Measurements from ENCODE around the gene BBS10. TPM values are rescaled to one million over a fixed set of nuclear protein-coding genes. Genes with fewer than 3 reads are reported as not detected.
"Not testable (repeated sequence)": the region's sequence is repeated elsewhere in the genome, so short reads cannot be mapped to it uniquely, and the experiment has no call there.

BBS10 gene
- total RNA-seq, 4 donors from 2014 or later: 10.4 to 21.6 (median 17.9) TPM

GRCh38 chr12:76374386-76375020 is 26.3 kb upstream of the BBS10 start:
- Histone ChIP-seq H3K4me1 (no peaks in the 10 kb centered on the region), H3K36me3 (peaks cover 0 to 79% (median 50%) of the 10 kb centered on the region in 4 donors), H3K9me3 (no peaks in the 10 kb centered on the region), H3K27me3 (no peaks in the 10 kb centered on the region), H3K4me3 (no peak overlapping the region), H3K27ac (replicated peaks in 1 of 4) (no peak overlapping the region)
- TF ChIP-seq POLR2A (IDR thresholded peaks at IDR 0.05; ENCODE audit: low read depth): no peak
- no peak for TF ChIP-seq EP300 (IDR thresholded peaks at IDR 0.05)
- no peak for TF ChIP-seq POLR2AphosphoS5 (IDR thresholded peaks at IDR 0.05)
- TF ChIP-seq CTCF (IDR thresholded peaks at IDR 0.05): no peak
- no peak for DNase-seq (ENCODE audit: extremely low spot score)
- WGBS: 89% methylated on average over 1 of the region's 1 CpG
- intact Hi-C loops (cut with DNase I): no loop called here

GRCh38 chr12:76368230-76368629 is 20.0 kb upstream of the BBS10 start:
- 100% methylated on average over 1 of the region's 1 CpG for WGBS
- Histone ChIP-seq H3K4me1 (no peaks in the 10 kb centered on the region), H3K9me3 (peaks cover 0 to 6% (median 0%) of the 10 kb centered on the region in 4 donors), H3K4me3 (no peak overlapping the region), H3K27me3 (no peaks in the 10 kb centered on the region), H3K36me3 (peaks cover 10 to 83% (median 52%) of the 10 kb centered on the region in 4 donors), H3K27ac (replicated peaks in 1 of 4) (no peak overlapping the region)
- TF ChIP-seq EP300 (IDR thresholded peaks at IDR 0.05) (no peak), CTCF (IDR thresholded peaks at IDR 0.05) (no peak), POLR2A (IDR thresholded peaks at IDR 0.05; ENCODE audit: low read depth) (no peak), POLR2AphosphoS5 (IDR thresholded peaks at IDR 0.05) (no peak)
- intact Hi-C loops (cut with DNase I): no loop called here
- DNase-seq (ENCODE audit: extremely low spot score): no peak

- Histone ChIP-seq H3K36me3 (peaks cover 10 to 70% (median 44%) of the 10 kb centered on the region in 4 donors), H3K9me3 (peaks cover 0 to 6% (median 0%) of the 10 kb centered on the region in 4 donors), H3K4me1 (no peaks in the 10 kb centered on the region), H3K4me3 (no peak overlapping the region), H3K27ac (replicated peaks in 1 of 4) (no peak overlapping the region), H3K27me3 (no peaks in the 10 kb centered on the region)
- 97% methylated on average over 1 of the region's 1 CpG for WGBS
- no peak for TF ChIP-seq CTCF (IDR thresholded peaks at IDR 0.05)
- TF ChIP-seq EP300 (IDR thresholded peaks at IDR 0.05): no peak
- TF ChIP-seq POLR2AphosphoS5 (IDR thresholded peaks at IDR 0.05): no peak
- no peak for TF ChIP-seq POLR2A (IDR thresholded peaks at IDR 0.05; ENCODE audit: low read depth)
- intact Hi-C loops (cut with DNase I): no loop called here
- no peak for DNase-seq (ENCODE audit: extremely low spot score)
These were observed 17.9 kb upstream of the BBS10 start for GRCh38 chr12:76366163-76366562.

GRCh38 chr12:76364131-76364530 is 15.9 kb upstream of the BBS10 start:
- H3K27me3 ChIP-seq; H3K27ac ChIP-seq (replicated peaks in 1 of 4); H3K4me3 ChIP-seq; intact Hi-C loops (cut with DNase I); H3K4me1 ChIP-seq; DNase-seq (ENCODE audit: extremely low spot score); H3K9me3 ChIP-seq: not testable (repeated sequence)
- 90% methylated on average over 5 of the region's 5 CpGs for WGBS
- H3K36me3 ChIP-seq: peaks cover 10 to 57% (median 32%) of the 10 kb centered on the region in 4 donors

GRCh38 chr12:76360316-76360715 is 12.1 kb upstream of the BBS10 start:
- H3K4me1 ChIP-seq: no peaks in the 10 kb centered on the region
- no peak overlapping the region for H3K4me3 ChIP-seq
- DNase-seq (ENCODE audit: extremely low spot score): no peak
- intact Hi-C loops (cut with DNase I): no loop called here
- H3K27ac ChIP-seq (replicated peaks in 1 of 4): no peak overlapping the region
- TF ChIP-seq CTCF (IDR thresholded peaks at IDR 0.05) (no peak), POLR2AphosphoS5 (IDR thresholded peaks at IDR 0.05) (no peak), EP300 (IDR thresholded peaks at IDR 0.05) (no peak), POLR2A (IDR thresholded peaks at IDR 0.05; ENCODE audit: low read depth) (no peak)
- H3K36me3 ChIP-seq: peaks cover 0 to 50% (median 27%) of the 10 kb centered on the region in 4 donors
- no peaks in the 10 kb centered on the region for H3K27me3 ChIP-seq
- 97% methylated on average over 7 of the region's 9 CpGs for WGBS
- peaks cover 0 to 6% (median 0%) of the 10 kb centered on the region in 4 donors for H3K9me3 ChIP-seq

Measured in esophagus muscularis mucosa (tissue), 4 donors.